CD14-positive monocyte (primary cell): ENCODE data around the gene KRTAP10-3. TPM values are rescaled to one million over a fixed set of nuclear protein-coding genes. Genes with fewer than 3 reads are reported as not detected.

ENCODE experiments used
- DNase-seq, 3 donors: peaks; one replicate each; pipeline ENCODE4 v3.0.0-alpha.2; 2011 to 2022
- H2AFZ ChIP-seq: 2 replicates; pipeline ENCODE4 v1.6.0; 2012; ENCODE audit warnings: mild to moderate bottlenecking, low read depth, low read length, inconsistent platforms; ENCODE audit not compliant: insufficient read depth, poor library complexity, severe bottlenecking
- H3K27ac ChIP-seq, 2 donors: 1 replicate in 1 of 2; 2 replicates in 1 of 2; pipeline ENCODE4 v1.5.1; 2012 to 2013; ENCODE audit warnings: low read length in 2 of 2, control low read depth in 1 of 2, inconsistent platforms in 1 of 2, low read depth in 1 of 2, mild to moderate bottlenecking in 1 of 2
- H3K27me3 ChIP-seq, 2 donors: one replicate each; pipeline versions ENCODE4 v1.6.0 to v1.6.1; 2011 to 2013; ENCODE audit warnings: low read length in 2 of 2; ENCODE audit not compliant: control insufficient read depth in 2 of 2, insufficient read depth in 2 of 2
- H3K36me3 ChIP-seq, 2 donors: replicated peaks in 1 of 2; 1 replicate in 1 of 2; 2 replicates in 1 of 2; pipeline versions ENCODE4 v1.5.1 to v1.6.1; 2012 to 2013; ENCODE audit warnings: low read length in 2 of 2, control low read depth in 1 of 2, inconsistent platforms in 1 of 2, mild to moderate bottlenecking in 1 of 2; ENCODE audit not compliant: insufficient read depth in 2 of 2, control insufficient read depth in 1 of 2
- H3K4me1 ChIP-seq, 2 donors: 1 replicate in 1 of 2; 2 replicates in 1 of 2; pipeline versions ENCODE4 v1.5.1 to v1.6.1; 2012 to 2013; ENCODE audit warnings: low read length in 2 of 2, control low read depth in 1 of 2, inconsistent platforms in 1 of 2, mild to moderate bottlenecking in 1 of 2, moderate library complexity in 1 of 2; ENCODE audit not compliant: insufficient read depth in 2 of 2, control insufficient read depth in 1 of 2
- H3K4me2 ChIP-seq: replicated peaks from 2 replicates; pipeline ENCODE3; 2012; ENCODE audit warnings: low read length, moderate library complexity, mild to moderate bottlenecking; ENCODE audit not compliant: poor library complexity, severe bottlenecking; ENCODE audit errors: extremely low read depth
- H3K4me3 ChIP-seq, 3 experiments: fragments of 200-600 bp in 1 of 3; sonication (generic) in 1 of 3; replicated peaks in 1 of 3; 1 replicate in 2 of 3; 2 replicates in 1 of 3; pipeline ENCODE4 v1.5.1; 2011 to 2013; ENCODE audit warnings: low read length in 3 of 3, mild to moderate bottlenecking in 3 of 3, control low read depth in 2 of 3, low read depth in 2 of 3, inconsistent platforms in 1 of 3, moderate library complexity in 1 of 3
- H3K79me2 ChIP-seq: 2 replicates; pipeline ENCODE4 v1.6.0; 2012; ENCODE audit warnings: mild to moderate bottlenecking, control low read depth, inconsistent platforms, low read length, moderate library complexity; ENCODE audit not compliant: insufficient read depth
- H3K9ac ChIP-seq: 2 replicates; pipeline ENCODE4 v1.6.0; 2017; ENCODE audit warnings: low read length, mild to moderate bottlenecking; ENCODE audit not compliant: insufficient read depth, poor library complexity, severe bottlenecking
- H3K9me3 ChIP-seq, 2 donors: replicated peaks in 1 of 2; 1 replicate in 1 of 2; 2 replicates in 1 of 2; pipeline versions ENCODE4 v1.5.1 to v1.6.1; 2012 to 2013; ENCODE audit warnings: low read length in 2 of 2, control low read depth in 1 of 2; ENCODE audit not compliant: control insufficient read depth in 1 of 2, insufficient read depth in 1 of 2
- H4K20me1 ChIP-seq: 2 replicates; pipeline ENCODE4 v1.6.0; 2012; ENCODE audit warnings: mild to moderate bottlenecking, low read length, control low read depth, moderate library complexity; ENCODE audit not compliant: insufficient read depth
- H3K27ac Mint-ChIP-seq, 7 donors: one replicate each; pipeline ENCODE4 v1.8.0; 2020; ENCODE audit warnings: mild to moderate bottlenecking in 7 of 7, mixed read lengths in 7 of 7, moderate library complexity in 6 of 7, inconsistent platforms in 2 of 7
- H3K27me3 Mint-ChIP-seq, 3 donors: one replicate each; pipeline ENCODE4 v1.8.0; 2021 to 2022; ENCODE audit warnings: low read depth in 3 of 3, mild to moderate bottlenecking in 3 of 3, mixed read lengths in 3 of 3, moderate library complexity in 3 of 3, inconsistent platforms in 1 of 3
- H3K36me3 Mint-ChIP-seq, 2 donors: one replicate each; pipeline ENCODE4 v1.8.0; 2020; ENCODE audit warnings: mixed read lengths in 2 of 2, inconsistent platforms in 1 of 2, mild to moderate bottlenecking in 1 of 2
- H3K4me1 Mint-ChIP-seq: one replicate; pipeline ENCODE4 v1.8.0; 2020; ENCODE audit warnings: mild to moderate bottlenecking, mixed read lengths
- H3K4me3 Mint-ChIP-seq, 2 donors: one replicate each; pipeline ENCODE4 v1.8.0; 2020; ENCODE audit warnings: mild to moderate bottlenecking in 2 of 2, mixed read lengths in 2 of 2, moderate library complexity in 1 of 2
- H3K9me3 Mint-ChIP-seq, 7 donors: one replicate each; pipeline ENCODE4 v1.8.0; 2020 to 2022; ENCODE audit warnings: mixed read lengths in 7 of 7, mild to moderate bottlenecking in 6 of 7, moderate library complexity in 6 of 7, inconsistent platforms in 2 of 7
- WGBS: methylation state at CpG from one replicate; pipeline ENCODE4 v1.1.5; 2013; ENCODE audit warnings: missing lambda C conversion rate; ENCODE audit not compliant: insufficient coverage; 5-methylcytosine and 5-hydroxymethylcytosine counted together
- intact Hi-C, 2 donors: fragments of 100-400 bp; cut with micrococcal nuclease; formaldehyde crosslinking; loops; one replicate each; pipeline versions ENCODE4 v1.15.0 to v1.15.1; 2023
- polyA plus RNA-seq, 3 donors: library from polyadenylated mRNA; depleted of rRNA in 1 of 3; unstranded in 2 of 3; stranded (reverse) in 1 of 3; fragments of 300-500 nt in 2 of 3; fragments of >200 nt in 1 of 3; fragmentation: Illumina TruSeq in 2 of 3; gene quantifications; 1 replicate in 2 of 3; 2 replicates in 1 of 3; pipeline ENCODE4 v1.2.3, GENCODE V29; 2012 to 2021
- TF ChIP-seq, protein P1 (sequence below): fragments of 200-600 bp; IDR thresholded peaks from one replicate; pipeline ENCODE4 v1.8.0; 2022; ENCODE audit warnings: antibody characterized with exemption, mild to moderate bottlenecking

Gene KRTAP10-3
- polyA plus RNA-seq, 3 donors, result not detected

- Mint-ChIP-seq H3K9me3 (peaks cover 16 to 25% (median 21%) of the 10 kb centered on the region in 7 donors), H3K27ac (no peak overlapping the region), H3K4me3 (peak overlapping the region in 1 of 2 donors; percentile 39), H3K36me3 (no peaks in the 10 kb centered on the region), H3K4me1 (no peaks in the 10 kb centered on the region), H3K27me3 (peaks cover 25 to 51% (median 28%) of the 10 kb centered on the region in 3 donors)
- WGBS, result 97% methylated on average over 6 of the region's 13 CpGs
- H3K4me3 ChIP-seq, result no peak overlapping the region
- TF ChIP-seq, protein P1, sequence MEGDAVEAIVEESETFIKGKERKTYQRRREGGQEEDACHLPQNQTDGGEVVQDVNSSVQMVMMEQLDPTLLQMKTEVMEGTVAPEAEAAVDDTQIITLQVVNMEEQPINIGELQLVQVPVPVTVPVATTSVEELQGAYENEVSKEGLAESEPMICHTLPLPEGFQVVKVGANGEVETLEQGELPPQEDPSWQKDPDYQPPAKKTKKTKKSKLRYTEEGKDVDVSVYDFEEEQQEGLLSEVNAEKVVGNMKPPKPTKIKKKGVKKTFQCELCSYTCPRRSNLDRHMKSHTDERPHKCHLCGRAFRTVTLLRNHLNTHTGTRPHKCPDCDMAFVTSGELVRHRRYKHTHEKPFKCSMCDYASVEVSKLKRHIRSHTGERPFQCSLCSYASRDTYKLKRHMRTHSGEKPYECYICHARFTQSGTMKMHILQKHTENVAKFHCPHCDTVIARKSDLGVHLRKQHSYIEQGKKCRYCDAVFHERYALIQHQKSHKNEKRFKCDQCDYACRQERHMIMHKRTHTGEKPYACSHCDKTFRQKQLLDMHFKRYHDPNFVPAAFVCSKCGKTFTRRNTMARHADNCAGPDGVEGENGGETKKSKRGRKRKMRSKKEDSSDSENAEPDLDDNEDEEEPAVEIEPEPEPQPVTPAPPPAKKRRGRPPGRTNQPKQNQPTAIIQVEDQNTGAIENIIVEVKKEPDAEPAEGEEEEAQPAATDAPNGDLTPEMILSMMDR, result no peak
- no peak for DNase-seq
- H2AFZ ChIP-seq, result no peak overlapping the region
- no peak overlapping the region for H3K4me2 ChIP-seq
- H3K79me2 ChIP-seq, result no peaks in the 10 kb centered on the region
- H3K27ac ChIP-seq, result no peak overlapping the region
- H3K4me1 ChIP-seq, result no peaks in the 10 kb centered on the region
- no peaks in the 10 kb centered on the region for H4K20me1 ChIP-seq
- no peaks in the 10 kb centered on the region for H3K36me3 ChIP-seq
- H3K9me3 ChIP-seq, result peaks cover 11 to 15% of the 10 kb centered on the region in 2 donors
- intact Hi-C loops, result no loop called here
- no peak overlapping the region for H3K9ac ChIP-seq
- peaks cover 2 to 16% of the 10 kb centered on the region in 2 donors for H3K27me3 ChIP-seq
Measured at GRCh38 chr21:44548381-44548780, 10.2 kb downstream of the KRTAP10-3 start.

GRCh38 chr21:44547656-44548331, 10.8 kb downstream of the KRTAP10-3 start:
- intact Hi-C loops, result no loop called here
- Histone ChIP-seq H3K27me3 (peaks cover 2 to 16% of the 10 kb centered on the region in 2 donors), H3K79me2 (no peaks in the 10 kb centered on the region), H3K4me2 (no peak overlapping the region), H3K27ac (no peak overlapping the region), H2AFZ (no peak overlapping the region), H3K4me1 (no peaks in the 10 kb centered on the region), H3K36me3 (no peaks in the 10 kb centered on the region), H3K9me3 (peaks cover 11 to 20% of the 10 kb centered on the region in 2 donors), H3K9ac (no peak overlapping the region), H4K20me1 (no peaks in the 10 kb centered on the region), H3K4me3 (no peak overlapping the region)
- DNase-seq, result no peak
- peak overlapping the region in 1 of 2 donors; percentile 65 for H3K4me3 Mint-ChIP-seq
- H3K27me3 Mint-ChIP-seq, result peaks cover 25 to 51% (median 25%) of the 10 kb centered on the region in 3 donors
- 29% methylated on average over 3 of the region's 5 CpGs for WGBS
- H3K4me1 Mint-ChIP-seq, result no peaks in the 10 kb centered on the region
- no peaks in the 10 kb centered on the region for H3K36me3 Mint-ChIP-seq
- TF ChIP-seq, protein P1, result no peak
- peaks cover 16 to 25% (median 21%) of the 10 kb centered on the region in 7 donors for H3K9me3 Mint-ChIP-seq
- no peak overlapping the region for H3K27ac Mint-ChIP-seq
